Neutrophil (primary cell): ENCODE data around the gene TPRX1.
"Not testable (repeated sequence)": the region's sequence is repeated elsewhere in the genome, so short reads cannot be mapped to it uniquely, and the experiment has no call there.

Experiments
- H3K27ac ChIP-seq: fragments of 200-600 bp; sonication (generic); 2 replicates; pipeline ENCODE4 v1.5.1; 2016; ENCODE audit warnings: mild to moderate bottlenecking, moderate library complexity
- H3K27me3 ChIP-seq: fragments of 200-600 bp; sonication (generic); 2 replicates; pipeline ENCODE4 v1.6.0; 2016; ENCODE audit warnings: mild to moderate bottlenecking
- H3K36me3 ChIP-seq: fragments of 200-600 bp; sonication (generic); 2 replicates; pipeline ENCODE4 v1.5.1; 2017
- H3K4me1 ChIP-seq, 2 experiments: fragments of 200-600 bp in 1 of 2; sonication (generic) in 1 of 2; 1 replicate in 1 of 2; 2 replicates in 1 of 2; pipeline versions ENCODE4 v1.5.1 to v1.6.1; 2013 to 2016; ENCODE audit warnings: low read depth in 1 of 2, low read length in 1 of 2, mild to moderate bottlenecking in 1 of 2, moderate library complexity in 1 of 2; ENCODE audit not compliant: control insufficient read depth in 1 of 2, insufficient read depth in 1 of 2
- H3K4me3 ChIP-seq, 2 experiments: fragments of 200-600 bp in 1 of 2; sonication (generic) in 1 of 2; 1 replicate in 1 of 2; 2 replicates in 1 of 2; pipeline ENCODE4 v1.5.1; 2013 to 2016; ENCODE audit warnings: low read depth in 1 of 2, low read length in 1 of 2, mild to moderate bottlenecking in 1 of 2, moderate library complexity in 1 of 2
- H3K9me3 ChIP-seq: fragments of 200-600 bp; sonication (generic); 2 replicates; pipeline ENCODE4 v1.5.1; 2016
- TF ChIP-seq, protein P1 (sequence below): fragments of 200-600 bp; sonication (generic); IDR thresholded peaks from 2 replicates; pipeline ENCODE4 v1.5.1; 2016; ENCODE audit warnings: antibody characterized with exemption

The TPRX1 gene

DNA sequence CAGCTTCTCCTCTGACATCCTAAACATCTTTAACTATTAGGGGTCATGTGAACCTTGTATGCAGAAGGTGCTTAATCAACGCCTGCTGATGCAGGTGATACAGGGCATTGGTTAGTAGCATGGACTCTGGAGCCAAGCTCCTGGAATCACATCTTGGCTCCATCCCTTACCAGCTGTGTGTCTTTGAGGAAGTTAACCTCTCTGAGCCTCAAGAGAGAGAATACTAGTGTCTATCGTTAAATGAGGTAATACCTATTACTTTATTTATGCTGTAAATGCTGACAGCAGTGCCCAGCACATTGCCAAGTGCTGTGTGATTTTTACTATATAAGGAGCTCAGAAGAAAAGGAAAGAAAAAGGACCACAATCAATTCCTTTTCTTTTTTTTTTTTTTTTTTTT, 37.0 kb downstream of the TPRX1 start:
- TF ChIP-seq, protein P1, sequence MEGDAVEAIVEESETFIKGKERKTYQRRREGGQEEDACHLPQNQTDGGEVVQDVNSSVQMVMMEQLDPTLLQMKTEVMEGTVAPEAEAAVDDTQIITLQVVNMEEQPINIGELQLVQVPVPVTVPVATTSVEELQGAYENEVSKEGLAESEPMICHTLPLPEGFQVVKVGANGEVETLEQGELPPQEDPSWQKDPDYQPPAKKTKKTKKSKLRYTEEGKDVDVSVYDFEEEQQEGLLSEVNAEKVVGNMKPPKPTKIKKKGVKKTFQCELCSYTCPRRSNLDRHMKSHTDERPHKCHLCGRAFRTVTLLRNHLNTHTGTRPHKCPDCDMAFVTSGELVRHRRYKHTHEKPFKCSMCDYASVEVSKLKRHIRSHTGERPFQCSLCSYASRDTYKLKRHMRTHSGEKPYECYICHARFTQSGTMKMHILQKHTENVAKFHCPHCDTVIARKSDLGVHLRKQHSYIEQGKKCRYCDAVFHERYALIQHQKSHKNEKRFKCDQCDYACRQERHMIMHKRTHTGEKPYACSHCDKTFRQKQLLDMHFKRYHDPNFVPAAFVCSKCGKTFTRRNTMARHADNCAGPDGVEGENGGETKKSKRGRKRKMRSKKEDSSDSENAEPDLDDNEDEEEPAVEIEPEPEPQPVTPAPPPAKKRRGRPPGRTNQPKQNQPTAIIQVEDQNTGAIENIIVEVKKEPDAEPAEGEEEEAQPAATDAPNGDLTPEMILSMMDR = no peak
- Histone ChIP-seq H3K36me3 (no peaks in the 10 kb centered on the region), H3K27ac (no peak overlapping the region), H3K27me3 (peaks cover 5% of the 10 kb centered on the region), H3K4me3 (no peak overlapping the region), H3K9me3 (no peaks in the 10 kb centered on the region), H3K4me1 (no peaks in the 10 kb centered on the region)

DNA sequence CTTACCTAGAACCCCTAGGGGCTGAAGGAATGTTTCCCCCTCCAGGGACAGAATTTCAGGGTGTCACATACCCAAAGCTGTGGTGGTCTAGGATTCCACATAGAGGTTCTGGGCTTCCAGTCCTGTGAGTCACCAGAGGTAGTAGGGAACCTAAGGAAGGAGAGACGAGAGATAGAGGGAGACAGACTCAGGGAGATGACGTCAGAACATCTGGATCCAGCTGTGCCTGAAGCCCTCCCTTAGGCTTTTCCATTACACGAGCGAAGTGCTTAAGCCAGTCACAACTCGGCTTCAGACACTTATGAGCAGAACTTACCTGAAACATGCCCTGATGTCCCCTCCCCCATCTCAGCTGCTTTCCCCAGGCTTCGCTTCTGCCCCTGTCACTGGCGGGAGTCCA, 37.7 kb downstream of the TPRX1 start:
- Histone ChIP-seq H3K36me3 (no peaks in the 10 kb centered on the region), H3K27me3 (peaks cover 5% of the 10 kb centered on the region), H3K27ac (no peak overlapping the region), H3K4me1 (no peaks in the 10 kb centered on the region), H3K9me3 (no peaks in the 10 kb centered on the region), H3K4me3 (no peak overlapping the region)
- TF ChIP-seq, protein P1 = no peak

DNA sequence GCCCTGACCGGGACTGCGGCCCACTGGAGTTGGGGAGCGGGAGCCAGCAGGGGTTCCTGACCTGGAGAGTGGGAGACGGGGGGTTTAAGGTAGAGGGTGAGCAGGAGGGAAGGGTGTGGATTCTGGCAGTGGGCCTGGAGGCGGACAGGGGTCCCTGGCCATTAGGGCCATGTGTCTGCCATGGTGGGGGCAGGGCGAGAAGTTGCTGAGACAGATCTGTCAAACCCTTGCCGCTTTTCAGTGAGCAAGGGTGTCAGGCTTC, 38.1 kb downstream of the TPRX1 start:
- H3K27ac ChIP-seq = no peak overlapping the region
- H3K4me3 ChIP-seq = no peak overlapping the region
- no peaks in the 10 kb centered on the region for H3K9me3 ChIP-seq
- H3K4me1 ChIP-seq = no peaks in the 10 kb centered on the region
- H3K36me3 ChIP-seq = no peaks in the 10 kb centered on the region
- TF ChIP-seq, protein P1 = no peak
- H3K27me3 ChIP-seq = peaks cover 5% of the 10 kb centered on the region

DNA sequence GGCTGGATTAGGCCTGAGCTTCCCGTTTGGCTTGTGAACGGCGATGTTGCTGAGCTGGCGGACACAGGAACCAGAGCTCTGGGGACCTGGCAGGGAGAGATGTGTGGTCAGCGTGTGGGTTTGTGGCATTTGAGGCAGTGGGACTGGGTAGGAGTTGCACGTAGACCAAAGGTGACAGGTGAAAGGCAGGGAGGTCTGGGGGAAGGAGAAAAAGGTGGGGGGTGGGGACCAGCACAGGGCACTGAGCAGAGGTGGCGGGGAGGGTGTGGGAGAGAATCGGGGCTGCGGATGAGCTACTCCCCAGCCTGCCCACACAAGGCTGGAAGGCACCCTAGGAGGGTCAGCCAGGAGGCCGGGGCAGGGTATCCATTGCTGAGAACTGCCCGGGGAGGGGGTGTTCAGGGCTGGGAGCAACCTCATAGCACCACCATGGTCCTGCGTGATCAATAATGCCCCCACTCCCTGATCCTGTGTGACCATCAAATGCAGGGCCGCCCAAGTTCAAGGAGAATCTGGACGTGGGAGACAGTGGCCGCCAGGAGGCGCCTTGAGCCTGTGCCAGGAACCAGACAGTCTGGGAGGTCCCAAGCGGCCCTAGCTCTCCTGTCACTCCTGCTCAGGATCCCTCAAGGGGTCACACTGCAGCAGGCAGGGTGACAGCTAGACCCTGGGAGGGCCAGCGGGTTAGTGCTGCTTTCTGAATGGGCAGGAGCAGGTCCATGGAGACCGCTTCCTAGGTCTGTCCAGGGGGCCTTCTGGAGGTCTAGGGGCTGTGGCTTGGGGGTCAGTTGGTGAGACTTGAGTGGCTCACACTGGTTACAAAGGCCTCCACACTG, 38.6 kb downstream of the TPRX1 start:
- H3K9me3 ChIP-seq = no peaks in the 10 kb centered on the region
- H3K27me3 ChIP-seq = peaks cover 5% of the 10 kb centered on the region
- H3K27ac ChIP-seq = no peak overlapping the region
- no peaks in the 10 kb centered on the region for H3K36me3 ChIP-seq
- no peak overlapping the region for H3K4me3 ChIP-seq
- no peaks in the 10 kb centered on the region for H3K4me1 ChIP-seq
- TF ChIP-seq, protein P1 = no peak

DNA sequence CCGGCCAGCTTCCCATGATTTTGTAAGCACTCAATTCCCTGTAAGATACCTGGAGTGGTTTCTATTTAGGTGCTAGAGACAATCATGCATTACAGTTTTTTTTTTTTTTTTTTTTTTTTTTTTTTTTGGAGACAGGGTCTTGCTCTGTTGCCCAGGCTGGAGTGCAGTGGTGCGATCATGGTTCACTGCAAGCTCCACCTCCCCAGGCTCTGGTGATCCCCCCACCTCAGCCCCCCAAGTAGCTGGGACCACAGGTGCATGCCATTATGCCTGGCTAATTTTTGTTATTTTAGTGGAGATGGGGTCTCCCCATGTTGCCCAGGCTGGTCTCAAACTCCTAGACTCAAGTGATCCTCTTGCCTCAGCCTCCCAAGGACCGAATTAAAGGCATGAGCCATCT, 39.6 kb downstream of the TPRX1 start:
- not testable (repeated sequence) for H3K36me3 ChIP-seq, H3K9me3 ChIP-seq, H3K4me1 ChIP-seq, H3K4me3 ChIP-seq, H3K27ac ChIP-seq, H3K27me3 ChIP-seq

DNA sequence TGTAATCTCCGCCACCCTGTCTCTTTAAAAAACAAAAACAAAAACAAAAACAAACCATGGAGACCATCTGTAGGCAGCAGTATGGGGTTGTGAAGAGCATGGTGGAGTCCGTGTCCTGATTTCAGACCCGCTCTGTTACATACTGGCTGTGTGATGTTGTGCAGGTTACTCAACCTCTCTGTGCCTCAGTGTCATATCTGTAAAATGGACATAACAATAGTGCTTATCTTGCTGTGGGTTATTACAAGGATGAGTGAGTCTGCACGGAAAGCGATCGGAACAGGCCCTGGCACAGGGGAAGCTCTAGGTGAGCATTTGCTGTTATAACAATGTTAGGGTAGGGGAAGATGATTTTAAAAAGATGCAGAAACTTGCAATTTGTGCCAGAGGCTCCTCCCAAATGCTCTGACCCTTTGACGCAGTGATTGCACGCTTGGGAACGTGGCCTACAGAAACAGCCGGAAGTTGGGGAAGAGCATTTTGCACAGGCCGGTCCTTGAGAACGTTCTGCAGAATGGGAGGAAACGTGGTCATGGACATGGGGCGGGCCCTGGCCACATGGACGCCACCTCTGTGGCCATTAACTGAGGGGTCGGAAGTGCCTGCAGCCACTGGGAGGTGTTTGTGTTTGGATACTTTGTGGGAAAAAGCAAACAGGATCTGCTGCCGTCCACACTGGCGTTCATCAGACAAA, 41.6 kb downstream of the TPRX1 start:
- no peak overlapping the region for H3K4me3 ChIP-seq
- H3K9me3 ChIP-seq = no peaks in the 10 kb centered on the region
- TF ChIP-seq, protein P1 = no peak
- no peak overlapping the region for H3K27ac ChIP-seq
- no peaks in the 10 kb centered on the region for H3K4me1 ChIP-seq
- peaks cover 11% of the 10 kb centered on the region for H3K36me3 ChIP-seq
- H3K27me3 ChIP-seq = no peaks in the 10 kb centered on the region
